CD14-positive monocyte (primary cell): ENCODE data around the gene PIAS4. TPM values are rescaled to one million over a fixed set of nuclear protein-coding genes. Genes with fewer than 3 reads are reported as not detected.
A peak's percentile ranks its signal among the peaks of the same experiment; 100 is the strongest.

Experiments used
- DNase-seq, 3 donors: peaks; one replicate each; pipeline ENCODE4 v3.0.0-alpha.2; 2011 to 2022
- H2AFZ ChIP-seq: 2 replicates; pipeline ENCODE4 v1.6.0; 2012; ENCODE audit warnings: mild to moderate bottlenecking, low read depth, low read length, inconsistent platforms; ENCODE audit not compliant: insufficient read depth, poor library complexity, severe bottlenecking
- H3K27ac ChIP-seq, 2 donors: 1 replicate in 1 of 2; 2 replicates in 1 of 2; pipeline ENCODE4 v1.5.1; 2012 to 2013; ENCODE audit warnings: low read length in 2 of 2, control low read depth in 1 of 2, inconsistent platforms in 1 of 2, low read depth in 1 of 2, mild to moderate bottlenecking in 1 of 2
- H3K27me3 ChIP-seq, 2 donors: one replicate each; pipeline versions ENCODE4 v1.6.0 to v1.6.1; 2011 to 2013; ENCODE audit warnings: low read length in 2 of 2; ENCODE audit not compliant: control insufficient read depth in 2 of 2, insufficient read depth in 2 of 2
- H3K36me3 ChIP-seq, 2 donors: replicated peaks in 1 of 2; 1 replicate in 1 of 2; 2 replicates in 1 of 2; pipeline versions ENCODE4 v1.5.1 to v1.6.1; 2012 to 2013; ENCODE audit warnings: low read length in 2 of 2, control low read depth in 1 of 2, inconsistent platforms in 1 of 2, mild to moderate bottlenecking in 1 of 2; ENCODE audit not compliant: insufficient read depth in 2 of 2, control insufficient read depth in 1 of 2
- H3K4me1 ChIP-seq, 2 donors: 1 replicate in 1 of 2; 2 replicates in 1 of 2; pipeline versions ENCODE4 v1.5.1 to v1.6.1; 2012 to 2013; ENCODE audit warnings: low read length in 2 of 2, control low read depth in 1 of 2, inconsistent platforms in 1 of 2, mild to moderate bottlenecking in 1 of 2, moderate library complexity in 1 of 2; ENCODE audit not compliant: insufficient read depth in 2 of 2, control insufficient read depth in 1 of 2
- H3K4me2 ChIP-seq: replicated peaks from 2 replicates; pipeline ENCODE3; 2012; ENCODE audit warnings: low read length, moderate library complexity, mild to moderate bottlenecking; ENCODE audit not compliant: poor library complexity, severe bottlenecking; ENCODE audit errors: extremely low read depth
- H3K4me3 ChIP-seq, 3 experiments: fragments of 200-600 bp in 1 of 3; sonication (generic) in 1 of 3; replicated peaks in 1 of 3; 1 replicate in 2 of 3; 2 replicates in 1 of 3; pipeline ENCODE4 v1.5.1; 2011 to 2013; ENCODE audit warnings: low read length in 3 of 3, mild to moderate bottlenecking in 3 of 3, control low read depth in 2 of 3, low read depth in 2 of 3, inconsistent platforms in 1 of 3, moderate library complexity in 1 of 3
- H3K79me2 ChIP-seq: 2 replicates; pipeline ENCODE4 v1.6.0; 2012; ENCODE audit warnings: mild to moderate bottlenecking, control low read depth, inconsistent platforms, low read length, moderate library complexity; ENCODE audit not compliant: insufficient read depth
- H3K9ac ChIP-seq: 2 replicates; pipeline ENCODE4 v1.6.0; 2017; ENCODE audit warnings: low read length, mild to moderate bottlenecking; ENCODE audit not compliant: insufficient read depth, poor library complexity, severe bottlenecking
- H3K9me3 ChIP-seq, 2 donors: replicated peaks in 1 of 2; 1 replicate in 1 of 2; 2 replicates in 1 of 2; pipeline versions ENCODE4 v1.5.1 to v1.6.1; 2012 to 2013; ENCODE audit warnings: low read length in 2 of 2, control low read depth in 1 of 2; ENCODE audit not compliant: control insufficient read depth in 1 of 2, insufficient read depth in 1 of 2
- H4K20me1 ChIP-seq: 2 replicates; pipeline ENCODE4 v1.6.0; 2012; ENCODE audit warnings: mild to moderate bottlenecking, low read length, control low read depth, moderate library complexity; ENCODE audit not compliant: insufficient read depth
- H3K27ac Mint-ChIP-seq, 7 donors: one replicate each; pipeline ENCODE4 v1.8.0; 2020; ENCODE audit warnings: mild to moderate bottlenecking in 7 of 7, mixed read lengths in 7 of 7, moderate library complexity in 6 of 7, inconsistent platforms in 2 of 7
- H3K27me3 Mint-ChIP-seq, 3 donors: one replicate each; pipeline ENCODE4 v1.8.0; 2021 to 2022; ENCODE audit warnings: low read depth in 3 of 3, mild to moderate bottlenecking in 3 of 3, mixed read lengths in 3 of 3, moderate library complexity in 3 of 3, inconsistent platforms in 1 of 3
- H3K36me3 Mint-ChIP-seq, 2 donors: one replicate each; pipeline ENCODE4 v1.8.0; 2020; ENCODE audit warnings: mixed read lengths in 2 of 2, inconsistent platforms in 1 of 2, mild to moderate bottlenecking in 1 of 2
- H3K4me1 Mint-ChIP-seq: one replicate; pipeline ENCODE4 v1.8.0; 2020; ENCODE audit warnings: mild to moderate bottlenecking, mixed read lengths
- H3K4me3 Mint-ChIP-seq, 2 donors: one replicate each; pipeline ENCODE4 v1.8.0; 2020; ENCODE audit warnings: mild to moderate bottlenecking in 2 of 2, mixed read lengths in 2 of 2, moderate library complexity in 1 of 2
- H3K9me3 Mint-ChIP-seq, 7 donors: one replicate each; pipeline ENCODE4 v1.8.0; 2020 to 2022; ENCODE audit warnings: mixed read lengths in 7 of 7, mild to moderate bottlenecking in 6 of 7, moderate library complexity in 6 of 7, inconsistent platforms in 2 of 7
- WGBS: methylation state at CpG from one replicate; pipeline ENCODE4 v1.1.5; 2013; ENCODE audit warnings: missing lambda C conversion rate; ENCODE audit not compliant: insufficient coverage; 5-methylcytosine and 5-hydroxymethylcytosine counted together
- intact Hi-C, 2 donors: fragments of 100-400 bp; cut with micrococcal nuclease; formaldehyde crosslinking; loops; one replicate each; pipeline versions ENCODE4 v1.15.0 to v1.15.1; 2023
- polyA plus RNA-seq, 3 donors: library from polyadenylated mRNA; depleted of rRNA in 1 of 3; unstranded in 2 of 3; stranded (reverse) in 1 of 3; fragments of 300-500 nt in 2 of 3; fragments of >200 nt in 1 of 3; fragmentation: Illumina TruSeq in 2 of 3; gene quantifications; 1 replicate in 2 of 3; 2 replicates in 1 of 3; pipeline ENCODE4 v1.2.3, GENCODE V29; 2012 to 2021
- TF ChIP-seq, protein P1 (sequence below): fragments of 200-600 bp; IDR thresholded peaks from one replicate; pipeline ENCODE4 v1.8.0; 2022; ENCODE audit warnings: antibody characterized with exemption, mild to moderate bottlenecking

The PIAS4 gene
- polyA plus RNA-seq, 3 donors = 2.3 to 8.1 (median 5.9) TPM

DNA sequence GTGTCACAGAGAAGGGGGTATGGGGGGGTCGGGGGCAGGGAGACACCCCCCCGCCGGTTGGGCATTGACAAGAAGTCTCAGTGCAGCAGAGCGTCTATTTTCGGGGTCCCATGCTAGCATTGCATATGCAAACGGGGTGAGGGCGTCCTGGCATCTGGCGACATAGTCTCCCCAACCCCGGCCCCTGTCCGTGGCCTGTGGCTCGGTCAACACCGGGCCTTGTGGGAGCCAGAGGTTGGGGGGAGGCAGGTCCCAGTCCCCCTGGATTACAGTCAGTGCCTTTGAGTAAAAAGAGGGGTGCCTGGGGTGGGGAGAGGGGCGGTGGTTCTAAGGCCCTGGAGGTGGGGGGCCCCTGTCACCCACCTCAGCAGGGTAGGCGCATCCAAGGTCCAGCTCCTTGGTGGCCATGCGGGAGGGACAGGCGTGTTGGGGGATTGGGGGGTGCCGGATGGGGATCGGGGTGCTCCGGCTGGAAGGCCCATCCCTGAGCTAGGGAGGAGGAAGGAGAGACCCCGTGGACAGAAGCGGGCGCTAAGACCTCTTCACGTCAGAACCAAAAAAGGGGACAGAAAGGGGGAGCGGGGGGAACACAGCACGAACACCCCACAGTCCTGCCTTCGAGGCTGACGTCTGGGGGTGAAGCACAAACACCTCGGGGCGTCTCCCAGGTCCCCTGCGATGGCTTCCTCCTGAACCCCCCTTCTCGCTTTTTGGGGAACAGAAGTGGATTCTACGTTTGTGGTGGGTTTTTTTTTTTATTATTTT, 38.2 kb downstream of the PIAS4 start:
- H3K36me3 ChIP-seq = peaks cover 45 to 57% of the 10 kb centered on the region in 2 donors
- H2AFZ ChIP-seq = no peak overlapping the region
- H3K4me3 ChIP-seq = no peak overlapping the region
- Mint-ChIP-seq H3K36me3 (peaks cover 42 to 66% of the 10 kb centered on the region in 2 donors), H3K27ac (peak overlapping the region in 4 of 7 donors; percentile 14 to 54 (median 28)), H3K27me3 (peaks cover 0 to 1% (median 0%) of the 10 kb centered on the region in 3 donors), H3K4me3 (no peak overlapping the region), H3K9me3 (no peaks in the 10 kb centered on the region), H3K4me1 (peaks cover 8% of the 10 kb centered on the region)
- peaks cover 84% of the 10 kb centered on the region for H3K79me2 ChIP-seq
- TF ChIP-seq, protein P1, sequence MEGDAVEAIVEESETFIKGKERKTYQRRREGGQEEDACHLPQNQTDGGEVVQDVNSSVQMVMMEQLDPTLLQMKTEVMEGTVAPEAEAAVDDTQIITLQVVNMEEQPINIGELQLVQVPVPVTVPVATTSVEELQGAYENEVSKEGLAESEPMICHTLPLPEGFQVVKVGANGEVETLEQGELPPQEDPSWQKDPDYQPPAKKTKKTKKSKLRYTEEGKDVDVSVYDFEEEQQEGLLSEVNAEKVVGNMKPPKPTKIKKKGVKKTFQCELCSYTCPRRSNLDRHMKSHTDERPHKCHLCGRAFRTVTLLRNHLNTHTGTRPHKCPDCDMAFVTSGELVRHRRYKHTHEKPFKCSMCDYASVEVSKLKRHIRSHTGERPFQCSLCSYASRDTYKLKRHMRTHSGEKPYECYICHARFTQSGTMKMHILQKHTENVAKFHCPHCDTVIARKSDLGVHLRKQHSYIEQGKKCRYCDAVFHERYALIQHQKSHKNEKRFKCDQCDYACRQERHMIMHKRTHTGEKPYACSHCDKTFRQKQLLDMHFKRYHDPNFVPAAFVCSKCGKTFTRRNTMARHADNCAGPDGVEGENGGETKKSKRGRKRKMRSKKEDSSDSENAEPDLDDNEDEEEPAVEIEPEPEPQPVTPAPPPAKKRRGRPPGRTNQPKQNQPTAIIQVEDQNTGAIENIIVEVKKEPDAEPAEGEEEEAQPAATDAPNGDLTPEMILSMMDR = no peak
- peaks cover 0 to 2% of the 10 kb centered on the region in 2 donors for H3K4me1 ChIP-seq
- intact Hi-C loops = no loop called here
- no peaks in the 10 kb centered on the region for H3K27me3 ChIP-seq
- H3K9me3 ChIP-seq = no peaks in the 10 kb centered on the region
- H4K20me1 ChIP-seq = peaks cover 95% of the 10 kb centered on the region
- 95% methylated on average over 24 of the region's 32 CpGs for WGBS
- H3K27ac ChIP-seq = no peak overlapping the region
- no peak overlapping the region for H3K4me2 ChIP-seq
- no peak for DNase-seq
- no peak overlapping the region for H3K9ac ChIP-seq

DNA sequence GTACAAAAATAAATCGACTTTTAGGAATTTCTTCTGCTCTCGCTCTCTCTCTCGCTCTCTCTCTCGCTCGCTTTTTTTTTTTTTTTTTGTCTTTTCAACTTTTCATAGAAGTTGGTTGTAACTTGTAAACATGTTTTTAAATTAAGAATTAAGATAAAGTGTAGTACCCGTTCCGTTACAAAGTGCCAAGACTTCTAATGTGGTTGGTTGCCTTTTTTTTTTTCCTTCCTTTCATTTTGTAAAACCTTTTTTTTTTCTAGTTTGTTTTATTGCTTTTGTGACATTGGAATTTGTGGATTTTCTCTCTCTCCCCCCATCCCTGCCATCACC, 38.8 kb downstream of the PIAS4 start:
- Histone ChIP-seq H3K27ac (no peak overlapping the region), H3K4me2 (no peak overlapping the region), H3K4me3 (no peak overlapping the region), H3K4me1 (peaks cover 4 to 6% of the 10 kb centered on the region in 2 donors), H3K9ac (no peak overlapping the region), H3K9me3 (no peaks in the 10 kb centered on the region), H3K27me3 (no peaks in the 10 kb centered on the region), H3K36me3 (peaks cover 50 to 57% of the 10 kb centered on the region in 2 donors), H3K79me2 (peaks cover 90% of the 10 kb centered on the region), H4K20me1 (peaks cover 95% of the 10 kb centered on the region), H2AFZ (no peak overlapping the region)
- no CpG with 5 or more reads among the region's 7 CpGs for WGBS
- peaks cover 46 to 70% of the 10 kb centered on the region in 2 donors for H3K36me3 Mint-ChIP-seq
- H3K4me3 Mint-ChIP-seq = no peak overlapping the region
- peaks cover 0 to 1% (median 0%) of the 10 kb centered on the region in 3 donors for H3K27me3 Mint-ChIP-seq
- intact Hi-C loops = no loop called here
- no peak for DNase-seq
- TF ChIP-seq, protein P1 = no peak
- H3K4me1 Mint-ChIP-seq = peaks cover 11% of the 10 kb centered on the region
- peaks cover 0 to 3% (median 1%) of the 10 kb centered on the region in 7 donors for H3K9me3 Mint-ChIP-seq
- H3K27ac Mint-ChIP-seq = peak overlapping the region in 1 of 7 donors; percentile 88
